Activated CD4-positive, alpha-beta T cell treated with anti-CD3 and anti-CD28 coated beads for 36 hours (primary cell): ENCODE measurements around the gene SHANK3. TPM values are rescaled to one million over a fixed set of nuclear protein-coding genes. Genes with fewer than 3 reads are reported as not detected.

Source experiments
- ATAC-seq: fragments of 200-7000 bp; cut with Tn5 transposase; one replicate; pipeline ENCODE4 v1.10.0; 2021; ENCODE audit warnings: mild to moderate bottlenecking, moderate library complexity
- CTCF ChIA-PET: fragments of 350-600 bp; sonication (Branson Sonifier 250); formaldehyde crosslinking; loops from one replicate; lab custom pipeline; 2021; ENCODE audit warnings: antibody characterized with exemption; lab: Charles Lee
- POLR2A ChIA-PET: fragments of 350-600 bp; sonication (Branson Sonifier 250); formaldehyde crosslinking; loops from one replicate; lab custom pipeline; 2021; ENCODE audit warnings: antibody characterized with exemption, inconsistent platforms; lab: Charles Lee
- DNase-seq: peaks from one replicate; pipeline ENCODE4 v3.0.0-alpha.2; 2020
- H3K27ac Mint-ChIP-seq: one replicate; pipeline ENCODE4 v1.8.0; 2021; ENCODE audit warnings: mixed read lengths
- H3K27me3 Mint-ChIP-seq: one replicate; pipeline ENCODE4 v1.8.0; 2021; ENCODE audit warnings: mixed read lengths
- H3K36me3 Mint-ChIP-seq: one replicate; pipeline ENCODE4 v1.8.0; 2021; ENCODE audit warnings: low read depth, mixed read lengths
- H3K4me1 Mint-ChIP-seq: one replicate; pipeline ENCODE4 v1.8.0; 2021; ENCODE audit warnings: mixed read lengths
- H3K4me3 Mint-ChIP-seq: one replicate; pipeline ENCODE4 v1.8.0; 2021; ENCODE audit warnings: mild to moderate bottlenecking, moderate library complexity, mixed read lengths
- H3K9me3 Mint-ChIP-seq: one replicate; pipeline ENCODE4 v1.8.0; 2021; ENCODE audit warnings: low read depth, mixed read lengths
- intact Hi-C, 2 experiments: fragments of 100-400 bp; cut with DNase I in 1 of 2; cut with micrococcal nuclease in 1 of 2; formaldehyde crosslinking; loops; one replicate each; pipeline versions ENCODE4 v1.14.2 to v1.15.1; 2022 to 2024; cut with DNase I, micrococcal nuclease
- total RNA-seq, 2 experiments: library from RNA; stranded (reverse); gene quantifications; one replicate each; pipeline ENCODE4 v1.2.3, GENCODE V29; 2021

SHANK3 gene
- total RNA-seq, result under 1 TPM; 0.14 to 0.16 TPM

- ChIA-PET CTCF (interaction anchor here (1.3 kb wide), 1 partner anchor 19 kb away, joined by 3 read pairs; no protein-coding TSS in a partner anchor), POLR2A (no interaction called here)
- Mint-ChIP-seq H3K27ac (no peak within 1 kb of the TSS), H3K4me3 (peak within 1 kb of the TSS; percentile 3), H3K9me3 (no peaks in the 10 kb centered on the region), H3K27me3 (peaks cover 32% of the 10 kb centered on the region), H3K36me3 (no peaks in the 10 kb centered on the region), H3K4me1 (peaks cover 5% of the 10 kb centered on the region)
- ATAC-seq (no peak), DNase-seq (no peak)
- intact Hi-C loops, result loop anchor here in 1 of 2 experiments (5.0 kb wide), 1 partner anchor 45 kb away; the partner anchor contains the start of gene ARSA
These were observed at the start of gene SHANK3 for GRCh38 chr22:50672471-50673230. Gene SHANK3 (plus strand): TSS chr22:50672823.

DNA sequence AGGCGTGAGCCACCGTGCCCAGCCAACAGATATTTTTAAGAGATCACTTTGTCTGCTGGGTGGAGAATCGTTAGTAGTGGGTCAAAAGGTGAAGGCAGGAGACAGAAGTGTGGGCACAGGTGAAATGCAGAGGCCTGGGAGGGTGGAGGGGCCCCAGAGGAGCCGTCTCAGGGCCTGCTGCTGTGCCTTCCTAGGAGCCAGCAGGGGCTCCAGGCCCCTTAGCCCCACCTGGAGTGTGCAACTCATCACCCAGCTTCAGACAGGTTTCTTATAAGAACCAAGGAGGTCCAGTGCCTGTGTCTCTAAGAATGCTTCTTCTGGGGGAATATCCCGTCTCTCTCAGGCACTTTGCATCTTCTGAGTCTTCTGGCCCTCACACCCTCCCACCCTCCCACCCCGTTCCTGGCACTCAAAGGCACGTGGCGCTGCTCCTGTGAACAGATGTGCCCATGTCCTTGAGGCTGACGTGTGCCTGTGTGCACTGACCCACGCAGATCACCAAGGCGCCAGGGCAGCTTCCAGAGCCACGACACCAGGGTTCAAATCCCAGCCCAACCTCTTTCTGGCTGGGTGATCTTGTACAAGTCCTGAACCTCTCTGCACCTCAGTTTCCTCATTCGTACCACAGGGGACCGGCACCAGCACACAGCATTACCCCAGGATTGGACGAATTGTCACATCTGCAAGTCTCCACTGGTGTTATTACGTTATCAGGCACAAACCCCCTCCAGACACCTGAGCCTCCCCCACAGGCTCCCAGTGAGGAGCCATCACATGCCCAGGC is 48.1 kb upstream of the SHANK3 start:
- DNase-seq (no peak), ATAC-seq (no peak)
- POLR2A ChIA-PET, result no interaction called here
- peaks cover 2% of the 10 kb centered on the region for H3K36me3 Mint-ChIP-seq
- intact Hi-C loops, result loop anchor here (5.0 kb wide), 5 partner anchors 48 to 662 kb away; partner anchors contain the start of genes PIM3 (in 1 of the 2), PPP6R2 (in 1 of the 2) and SHANK3 (in 1 of the 2)
- no peaks in the 10 kb centered on the region for H3K27me3 Mint-ChIP-seq
- CTCF ChIA-PET, result no interaction called here
- no peaks in the 10 kb centered on the region for H3K9me3 Mint-ChIP-seq
- H3K27ac Mint-ChIP-seq, result no peak overlapping the region
- H3K4me1 Mint-ChIP-seq, result peaks cover 43% of the 10 kb centered on the region
- no peak overlapping the region for H3K4me3 Mint-ChIP-seq

GRCh38 chr22:50625131-50625567 is 47.5 kb upstream of the SHANK3 start:
- H3K4me1 Mint-ChIP-seq, result peaks cover 40% of the 10 kb centered on the region
- POLR2A ChIA-PET, result no interaction called here

GRCh38 chr22:50625568-50626313 is 46.9 kb upstream of the SHANK3 start:
- ChIA-PET POLR2A (interaction anchor here (0.8 kb wide), 1 partner anchor 118 kb away, joined by 3 read pairs; the partner anchor contains the start of gene LMF2), CTCF (no interaction called here)
- no peaks in the 10 kb centered on the region for H3K9me3 Mint-ChIP-seq
- no peaks in the 10 kb centered on the region for H3K27me3 Mint-ChIP-seq
- intact Hi-C loops, result loop anchor here in 1 of 2 experiments (5.0 kb wide), 1 partner anchor 47 kb away; the partner anchor contains the start of gene SHANK3
- ATAC-seq (no peak), DNase-seq (no peak)
- H3K27ac Mint-ChIP-seq, result no peak overlapping the region
- peaks cover 2% of the 10 kb centered on the region for H3K36me3 Mint-ChIP-seq
- H3K4me1 Mint-ChIP-seq, result peaks cover 38% of the 10 kb centered on the region
- no peak overlapping the region for H3K4me3 Mint-ChIP-seq

More at GRCh38 chr22:50625131-50625567, 47.5 kb upstream of the SHANK3 start:
- Mint-ChIP-seq H3K36me3 (peaks cover 2% of the 10 kb centered on the region), H3K9me3 (no peaks in the 10 kb centered on the region), H3K27ac (no peak overlapping the region), H3K27me3 (no peaks in the 10 kb centered on the region), H3K4me3 (no peak overlapping the region)
- no peak for ATAC-seq
- intact Hi-C loops, result loop anchor here in 1 of 2 experiments (5.0 kb wide), 1 partner anchor 47 kb away; the partner anchor contains the start of gene SHANK3
- CTCF ChIA-PET, result no interaction called here
- DNase-seq, result no peak

- Mint-ChIP-seq H3K27ac (peak overlapping the region; percentile 59), H3K4me1 (peaks cover 32% of the 10 kb centered on the region), H3K27me3 (no peaks in the 10 kb centered on the region), H3K9me3 (no peaks in the 10 kb centered on the region), H3K4me3 (peak overlapping the region; percentile 62), H3K36me3 (peaks cover 2% of the 10 kb centered on the region)
- intact Hi-C loops, result loop anchor here in 1 of 2 experiments (5.0 kb wide), 1 partner anchor 46 kb away; the partner anchor contains the start of gene SHANK3
- no peak for DNase-seq
- ChIA-PET CTCF (no interaction called here), POLR2A (interaction anchor here (0.8 kb wide), 1 partner anchor 119 kb away, joined by 3 read pairs; the partner anchor contains the start of gene LMF2)
- ATAC-seq, result no peak
These were observed 46.2 kb upstream of the SHANK3 start for GRCh38 chr22:50626314-50626849.

DNA sequence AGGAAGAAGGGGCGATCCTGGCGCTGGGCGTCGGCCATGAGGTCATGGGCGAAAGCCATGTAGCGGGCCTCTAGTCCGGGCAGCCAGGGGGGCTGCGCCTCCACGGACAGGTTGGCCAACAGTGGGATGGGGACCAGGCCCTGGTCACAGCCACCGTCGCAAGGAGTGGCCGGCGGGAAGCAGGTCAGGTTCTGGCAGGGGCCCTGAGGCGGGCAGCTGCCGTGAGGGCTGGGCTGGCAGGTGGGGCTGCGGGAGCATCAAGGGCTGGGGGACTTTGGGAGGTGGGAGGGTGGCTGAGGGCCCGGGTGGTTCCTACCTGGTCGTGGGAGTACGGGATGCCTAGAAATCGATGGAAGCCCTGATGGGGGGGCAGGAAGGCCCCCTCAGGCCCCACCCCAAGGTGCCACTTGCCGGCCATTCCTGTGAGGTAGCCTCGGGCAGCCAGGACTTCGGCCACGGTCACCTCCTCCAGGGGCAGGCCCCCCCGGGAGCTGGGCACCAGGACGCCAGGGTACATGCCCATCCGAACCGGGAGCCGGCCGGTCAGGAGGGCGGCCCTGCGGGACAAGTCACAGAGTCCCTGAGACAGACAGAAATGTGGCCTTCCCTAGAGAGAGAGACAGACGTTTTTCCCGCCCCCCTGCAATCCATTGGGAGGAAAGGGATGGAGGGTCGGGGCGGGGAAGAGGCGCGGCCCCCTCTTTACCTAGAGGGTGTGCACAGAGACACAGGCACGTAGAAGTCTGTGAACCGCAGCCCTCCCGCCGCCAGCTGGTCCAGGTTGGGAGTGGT is 45.6 kb upstream of the SHANK3 start:
- ChIA-PET CTCF (interaction anchor here (0.8 to 1.3 kb wide), 2 partner anchors 11 to 283 kb away, joined by 3 read pairs; no protein-coding TSS in a partner anchor), POLR2A (interaction anchor here (0.8 kb wide), 1 partner anchor 119 kb away, joined by 3 read pairs; the partner anchor contains the start of gene LMF2)
- H3K4me3 Mint-ChIP-seq, result peak overlapping the region; percentile 76
- peaks cover 25% of the 10 kb centered on the region for H3K4me1 Mint-ChIP-seq
- intact Hi-C loops, result loop anchor here in 1 of 2 experiments (5.0 kb wide), 1 partner anchor 45 kb away; the partner anchor contains the start of gene SHANK3
- peak overlapping the region; percentile 59 for H3K27ac Mint-ChIP-seq
- H3K36me3 Mint-ChIP-seq, result peaks cover 2% of the 10 kb centered on the region
- no peaks in the 10 kb centered on the region for H3K27me3 Mint-ChIP-seq
- DNase-seq (no peak), ATAC-seq (peak; percentile 24)
- H3K9me3 Mint-ChIP-seq, result no peaks in the 10 kb centered on the region

- CTCF ChIA-PET, result interaction anchor here (0.8 to 1.3 kb wide), 4 partner anchors 10 to 284 kb away, joined by 3 read pairs; no protein-coding TSS in a partner anchor
- Mint-ChIP-seq H3K4me3 (peak within 1 kb of the TSS; percentile 76), H3K36me3 (peaks cover 2% of the 10 kb centered on the region), H3K27ac (peak within 1 kb of the TSS; percentile 75), H3K27me3 (no peaks in the 10 kb centered on the region), H3K4me1 (peaks cover 16% of the 10 kb centered on the region), H3K9me3 (no peaks in the 10 kb centered on the region)
- DNase-seq (peak; percentile 87), ATAC-seq (peak; percentile 94)
- intact Hi-C loops, result loop anchor here (1.0 to 5.0 kb wide), 8 partner anchors 16 to 357 kb away; partner anchors contain the start of genes MAPK11 (in 1 of the 2), NCAPH2 (in 1 of the 2), PPP6R2 (in 1 of the 2) and SHANK3 (in 1 of the 2)
- POLR2A ChIA-PET, result no interaction called here
These were observed 44.7 kb upstream of the SHANK3 start, which contains the start of gene ARSA for GRCh38 chr22:50627642-50628542. Gene ARSA (minus strand): TSS chr22:50628152. CDS start chr22:50627779, 373 bp downstream.

DNA sequence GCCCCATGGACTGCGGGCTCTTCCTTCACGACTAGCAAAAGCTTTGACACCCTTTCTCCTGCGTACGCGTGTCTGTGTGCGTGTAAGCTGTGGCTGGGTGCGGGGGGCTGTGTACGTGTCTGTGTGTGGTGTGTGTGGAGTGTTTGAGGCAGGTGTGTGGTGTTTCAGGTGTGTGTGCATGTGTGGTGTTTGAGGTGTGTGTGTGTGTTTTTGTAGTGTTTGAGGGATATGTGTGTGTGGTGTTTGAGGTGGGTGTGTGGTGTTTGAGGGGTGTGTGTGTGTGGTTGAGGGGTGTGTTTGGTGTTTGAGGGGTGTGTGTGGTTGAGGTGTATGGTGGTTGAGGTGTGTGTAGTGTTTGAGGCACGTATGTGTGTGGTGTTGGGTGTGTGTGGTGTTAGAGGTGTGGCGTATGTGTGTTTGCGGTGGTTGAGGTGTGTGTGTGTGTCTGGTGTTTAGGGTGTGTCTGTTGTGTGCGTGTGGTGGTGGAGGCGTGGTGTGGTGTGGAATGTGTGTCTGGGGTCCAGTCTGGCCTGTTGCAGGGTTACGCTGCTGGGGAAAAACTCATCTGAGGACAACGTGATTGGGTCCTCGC is 44.0 kb upstream of the SHANK3 start:
- Mint-ChIP-seq H3K9me3 (no peaks in the 10 kb centered on the region), H3K4me3 (peak overlapping the region; percentile 76), H3K27me3 (no peaks in the 10 kb centered on the region), H3K36me3 (peaks cover 2% of the 10 kb centered on the region), H3K27ac (peak overlapping the region; percentile 75), H3K4me1 (peaks cover 14% of the 10 kb centered on the region)
- ATAC-seq, result no peak
- ChIA-PET CTCF (interaction anchor here (0.7 to 2.2 kb wide), 5 partner anchors 10 to 103 kb away, joined by 3 to 7 read pairs (median 3); partner anchors contain the start of gene SCO2), POLR2A (no interaction called here)
- no peak for DNase-seq
- intact Hi-C loops, result loop anchor here (1.0 to 5.0 kb wide), 8 partner anchors 16 to 358 kb away; partner anchors contain the start of genes MAPK11 (in 1 of the 2), NCAPH2 (in 1 of the 2), PPP6R2 (in 1 of the 2) and SHANK3 (in 1 of the 2)
